GM18517 (cell line): ENCODE results near the gene SIL1.
"Not testable (repeated sequence)": the region's sequence is repeated elsewhere in the genome, so short reads cannot be mapped to it uniquely, and the experiment has no call there.

Source experiments
- ATAC-seq: cut with Tn5 transposase; IDR thresholded peaks from one replicate; pipeline ENCODE4 v1.9.1; 2021; ENCODE audit warnings: mild to moderate bottlenecking, moderate library complexity; ENCODE audit not compliant: unreplicated experiment

SIL1 gene

DNA sequence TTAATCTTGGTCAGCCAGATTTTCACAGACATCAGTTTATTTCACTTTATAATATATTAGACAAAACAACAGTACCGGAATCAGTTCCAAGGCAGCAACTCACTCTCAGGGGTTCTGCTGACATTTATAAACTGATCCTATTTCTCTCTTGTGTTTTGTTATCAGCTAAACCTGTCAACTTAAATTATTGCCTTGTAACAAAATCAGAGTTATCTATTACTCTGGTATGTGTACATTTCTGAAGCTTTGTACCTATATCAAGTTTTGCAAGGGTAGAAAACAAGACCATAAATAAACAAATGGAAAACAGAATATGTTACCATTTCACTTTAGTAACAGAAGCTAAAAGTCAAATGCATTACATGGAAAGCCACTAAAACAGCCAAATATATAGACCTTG, 122.1 kb downstream of the SIL1 start:
- ATAC-seq, result no peak

DNA sequence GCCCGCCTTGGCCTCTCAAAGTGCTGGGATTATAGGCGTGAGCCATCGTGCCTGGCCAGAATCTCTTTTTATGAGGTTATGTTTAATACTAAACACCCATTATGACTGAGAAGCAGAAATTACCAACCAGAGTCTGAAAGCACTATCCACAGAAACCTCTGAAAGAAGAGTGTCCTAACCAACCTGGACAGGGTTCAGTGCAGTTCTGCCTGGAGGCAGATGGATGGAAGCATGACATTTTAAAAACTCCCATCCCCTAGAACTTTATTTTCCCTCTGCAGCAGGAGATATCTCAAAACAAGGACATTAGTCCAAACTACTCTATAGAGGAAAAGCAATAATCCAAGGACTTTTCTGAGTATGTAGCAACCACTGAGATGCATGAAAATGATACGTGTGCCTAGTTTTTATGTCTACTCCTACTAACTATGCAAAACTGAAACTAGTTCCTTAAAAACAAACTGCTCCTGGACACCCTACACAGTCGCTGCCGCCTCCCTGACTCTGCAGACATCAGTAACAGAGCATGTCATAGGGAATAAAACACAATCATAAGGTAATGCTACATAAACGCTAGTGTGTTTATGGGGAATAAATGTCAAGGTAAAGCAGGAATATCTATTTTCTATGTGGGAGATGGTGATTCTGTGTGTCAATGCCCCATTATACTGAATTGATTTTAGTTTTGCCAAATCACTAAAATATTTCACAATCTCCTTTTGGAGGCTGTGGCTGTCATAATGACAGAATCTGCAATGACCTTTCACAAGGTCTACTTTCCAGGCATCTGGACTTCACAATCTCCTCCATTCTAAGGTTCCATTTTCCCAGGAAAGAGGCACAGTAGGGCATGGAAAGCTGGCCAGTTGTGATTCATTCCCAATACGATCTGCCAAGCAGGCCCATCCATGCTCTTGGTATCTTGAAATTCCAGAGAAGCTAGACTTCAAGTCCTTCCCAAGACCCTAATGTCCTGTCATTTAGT, 122.8 kb downstream of the SIL1 start:
- no peak for ATAC-seq

DNA sequence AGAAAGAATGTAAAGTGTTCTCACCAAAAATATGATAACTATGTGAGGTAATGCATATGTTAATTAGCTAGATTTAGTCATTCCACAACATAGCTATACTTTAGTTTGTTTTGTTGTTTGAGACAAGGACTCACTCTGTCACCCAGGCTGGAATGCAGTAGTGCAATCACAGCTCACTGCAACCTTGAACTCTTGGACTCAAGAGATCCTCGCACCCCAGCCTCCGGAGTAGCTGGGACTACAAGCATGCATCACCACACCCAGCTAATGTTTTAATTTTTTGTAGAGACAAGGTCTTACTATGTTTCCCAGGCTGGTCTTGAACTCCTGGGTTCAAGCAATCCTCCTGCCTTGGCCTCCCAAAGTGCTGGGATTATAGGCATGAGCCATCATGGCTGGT, 124.2 kb downstream of the SIL1 start:
- ATAC-seq, result not testable (repeated sequence)

DNA sequence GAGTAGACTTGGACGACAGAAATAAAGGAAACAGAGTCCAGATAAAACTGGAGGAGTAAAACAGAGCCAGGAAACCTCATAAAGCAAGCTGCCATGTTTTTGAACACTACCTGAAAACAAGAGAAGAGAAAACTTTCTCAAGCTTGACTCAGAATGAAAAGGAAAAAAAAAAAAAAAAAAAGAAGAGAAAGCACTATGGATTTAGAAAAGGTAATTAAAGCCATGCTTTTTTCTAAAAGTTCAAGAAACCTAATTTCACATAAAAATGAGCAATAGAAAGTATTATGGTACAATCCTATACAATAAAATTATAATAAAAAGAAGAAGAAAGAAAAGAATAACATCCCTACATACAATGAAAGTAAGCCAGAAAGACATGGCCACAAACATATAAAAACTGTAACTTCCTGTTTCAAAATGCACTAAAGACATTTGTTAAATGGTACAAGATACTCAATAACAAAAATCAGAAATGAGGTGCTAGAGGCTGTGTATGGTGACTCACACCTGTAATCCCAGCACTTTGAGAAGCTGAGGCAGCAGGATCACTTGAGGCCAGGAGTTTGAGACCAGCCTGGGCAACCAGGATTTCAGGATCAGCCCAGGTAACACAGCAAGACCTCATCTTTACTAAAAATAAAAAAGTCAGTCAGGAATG, 129.5 kb downstream of the SIL1 start:
- ATAC-seq, result no peak

DNA sequence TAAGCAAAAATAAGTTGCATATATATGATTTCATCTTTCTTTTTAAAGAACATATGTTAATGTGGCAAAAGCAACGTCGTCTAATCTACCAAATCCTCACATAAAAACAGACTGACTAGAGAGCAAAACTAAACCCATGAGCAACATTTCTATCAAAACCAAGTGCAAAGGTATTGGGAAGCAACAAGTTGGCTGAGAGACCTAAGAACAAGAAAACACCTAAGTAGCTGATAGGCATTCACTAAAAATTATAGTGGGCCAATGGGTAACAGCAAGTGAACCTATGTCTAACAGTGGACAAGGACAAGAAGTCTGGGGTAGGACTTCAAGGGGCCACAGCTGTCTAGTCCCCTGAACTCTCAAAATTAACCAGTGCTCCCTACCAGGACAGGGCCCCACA, 130.1 kb downstream of the SIL1 start:
- no peak for ATAC-seq

DNA sequence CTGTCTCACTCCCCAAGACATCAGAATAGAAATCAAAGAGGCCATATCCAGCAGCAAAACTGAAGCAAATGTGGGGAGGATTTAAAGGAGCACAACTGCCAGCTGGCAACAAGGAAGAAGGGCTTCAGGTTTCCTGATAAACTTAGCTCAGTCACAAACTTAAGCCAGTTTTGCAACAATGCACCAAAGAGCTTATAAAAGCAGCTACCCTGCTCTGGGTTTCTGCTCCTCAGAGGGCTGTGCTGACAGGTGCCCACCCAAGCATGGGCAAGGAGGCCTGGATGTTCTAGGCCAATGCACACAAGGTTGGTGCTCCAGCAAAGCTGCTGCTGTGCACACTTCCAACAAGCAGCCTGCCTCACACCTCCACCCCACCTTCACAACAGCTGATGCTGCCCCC, 132.9 kb downstream of the SIL1 start:
- ATAC-seq, result no peak

DNA sequence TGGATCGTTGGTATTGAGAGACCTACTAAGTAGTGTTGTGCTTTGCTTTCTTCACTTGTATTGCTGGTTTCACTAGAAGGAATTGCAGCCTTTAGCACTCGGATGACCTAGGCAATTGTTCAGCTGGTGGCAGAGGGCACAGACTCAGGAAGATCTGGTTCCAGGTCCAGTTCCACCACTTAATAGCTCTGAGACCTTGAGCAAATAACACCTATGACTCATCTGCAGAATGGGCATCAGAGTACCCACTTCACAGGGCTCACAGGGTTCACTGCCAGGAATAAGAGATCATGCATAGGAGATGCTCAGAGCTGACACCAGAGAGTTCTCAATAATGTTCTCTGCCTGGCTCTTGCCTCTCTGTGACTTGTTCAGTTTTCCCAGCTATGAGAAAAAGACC, 133.6 kb downstream of the SIL1 start:
- no peak for ATAC-seq

DNA sequence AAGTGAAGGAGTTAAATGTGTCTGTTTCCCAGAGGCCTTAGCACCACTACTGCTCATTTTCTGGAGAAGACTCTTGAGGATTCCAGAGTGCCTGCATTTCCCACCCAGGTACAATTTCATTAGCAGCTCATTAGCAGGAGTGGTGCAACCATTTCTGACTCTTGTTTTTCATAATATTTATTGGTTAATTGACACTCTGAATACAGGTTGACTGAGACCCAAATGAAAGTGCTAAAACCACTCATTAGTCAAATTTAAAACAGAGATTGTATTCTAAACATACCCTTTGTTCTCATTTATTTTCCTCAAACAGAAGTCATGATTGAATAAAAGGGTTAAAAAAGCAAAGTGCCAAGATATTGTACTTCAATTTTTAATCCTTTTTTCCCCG, 134.5 kb downstream of the SIL1 start:
- ATAC-seq, result no peak

DNA sequence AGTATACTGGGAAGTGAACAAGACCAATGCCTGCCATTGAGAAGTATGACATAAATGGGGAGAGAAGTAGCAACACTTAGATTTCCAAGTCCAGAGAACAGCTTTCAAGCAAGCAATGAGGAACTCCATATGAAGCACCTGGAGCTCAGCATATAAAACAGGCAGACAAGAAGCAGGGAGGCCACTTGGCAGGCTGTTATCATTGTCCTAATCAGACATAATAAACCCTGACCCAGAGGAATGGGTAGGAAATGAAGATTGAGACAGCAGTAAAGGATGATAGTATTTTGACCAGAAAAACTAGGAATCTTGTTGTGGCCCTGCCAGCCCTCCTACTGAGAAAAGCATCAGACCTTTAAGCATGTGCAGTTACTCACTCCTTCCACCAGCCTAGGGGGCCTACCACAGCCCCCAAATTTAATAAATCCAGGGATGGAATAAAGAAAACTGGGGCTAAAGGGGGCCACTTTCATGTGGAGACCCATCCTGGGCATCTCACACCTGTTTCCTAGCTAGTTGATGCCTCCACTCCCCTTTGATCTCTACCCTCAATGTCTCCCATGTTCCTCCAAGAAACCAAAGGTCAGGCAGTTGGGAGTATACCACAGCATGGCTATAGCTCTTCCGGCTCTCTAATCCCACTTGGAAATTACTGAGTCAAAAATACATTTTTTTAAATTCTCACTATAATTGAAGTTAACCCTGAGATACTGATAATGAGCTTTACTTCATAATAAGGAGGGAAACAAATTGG, 135.1 kb downstream of the SIL1 start:
- ATAC-seq, result no peak

DNA sequence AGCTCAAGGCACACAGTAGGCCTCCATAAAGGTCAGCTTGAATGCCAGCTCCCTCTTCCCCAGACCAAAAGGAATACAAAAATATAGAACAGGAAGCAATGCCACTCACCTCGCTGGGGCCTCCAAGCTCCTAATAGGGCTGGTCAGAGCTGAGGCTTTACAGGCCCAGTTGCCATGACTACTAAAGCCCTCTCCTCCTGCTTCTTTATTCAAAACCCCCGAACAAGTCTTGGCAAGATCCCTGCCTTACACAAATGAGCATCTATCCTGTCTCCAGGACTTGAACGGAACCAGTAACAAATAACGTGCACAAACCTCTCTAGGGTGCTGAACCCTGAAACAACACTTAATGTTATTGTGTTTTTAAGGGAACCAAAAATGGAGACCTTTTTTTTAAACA, 136.3 kb downstream of the SIL1 start:
- no peak for ATAC-seq

DNA sequence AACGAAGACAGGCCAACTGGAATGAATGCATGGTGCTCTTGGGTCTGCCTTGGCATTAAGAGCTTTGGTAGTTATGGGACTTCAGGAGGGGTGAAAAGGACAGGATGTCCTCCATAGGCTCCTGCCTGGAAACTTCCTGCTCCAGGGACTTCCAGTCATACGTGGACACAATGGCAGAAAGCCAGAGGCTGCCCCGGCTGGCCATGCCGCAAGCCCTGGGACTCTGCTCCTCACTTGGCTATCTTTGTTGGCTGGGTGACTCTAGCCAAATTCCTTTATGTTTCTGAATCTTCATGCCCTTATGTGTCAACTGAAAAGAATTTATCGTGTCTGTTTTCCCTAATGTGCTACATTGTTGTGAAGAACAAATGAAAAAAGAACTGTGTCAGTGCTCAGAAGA, 136.9 kb downstream of the SIL1 start:
- ATAC-seq, result no peak

DNA sequence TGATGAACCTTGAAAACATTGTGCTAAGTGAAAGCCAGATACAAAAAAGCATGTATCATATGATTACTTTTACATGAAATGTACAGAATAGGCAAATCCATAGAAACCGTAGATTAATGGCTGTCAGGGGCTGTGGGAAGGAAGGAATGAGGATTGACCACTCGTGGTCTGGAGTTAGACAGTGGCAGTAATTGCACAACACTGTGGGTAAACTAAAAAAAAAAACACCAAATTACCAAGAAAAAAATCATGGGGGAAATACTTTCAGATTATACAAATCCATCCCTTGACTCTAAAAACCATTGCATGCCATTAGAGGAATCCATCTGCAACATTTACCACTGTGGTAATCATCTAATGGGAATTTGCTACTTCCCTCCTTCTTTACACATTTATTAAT, 140.0 kb downstream of the SIL1 start:
- ATAC-seq, result no peak

DNA sequence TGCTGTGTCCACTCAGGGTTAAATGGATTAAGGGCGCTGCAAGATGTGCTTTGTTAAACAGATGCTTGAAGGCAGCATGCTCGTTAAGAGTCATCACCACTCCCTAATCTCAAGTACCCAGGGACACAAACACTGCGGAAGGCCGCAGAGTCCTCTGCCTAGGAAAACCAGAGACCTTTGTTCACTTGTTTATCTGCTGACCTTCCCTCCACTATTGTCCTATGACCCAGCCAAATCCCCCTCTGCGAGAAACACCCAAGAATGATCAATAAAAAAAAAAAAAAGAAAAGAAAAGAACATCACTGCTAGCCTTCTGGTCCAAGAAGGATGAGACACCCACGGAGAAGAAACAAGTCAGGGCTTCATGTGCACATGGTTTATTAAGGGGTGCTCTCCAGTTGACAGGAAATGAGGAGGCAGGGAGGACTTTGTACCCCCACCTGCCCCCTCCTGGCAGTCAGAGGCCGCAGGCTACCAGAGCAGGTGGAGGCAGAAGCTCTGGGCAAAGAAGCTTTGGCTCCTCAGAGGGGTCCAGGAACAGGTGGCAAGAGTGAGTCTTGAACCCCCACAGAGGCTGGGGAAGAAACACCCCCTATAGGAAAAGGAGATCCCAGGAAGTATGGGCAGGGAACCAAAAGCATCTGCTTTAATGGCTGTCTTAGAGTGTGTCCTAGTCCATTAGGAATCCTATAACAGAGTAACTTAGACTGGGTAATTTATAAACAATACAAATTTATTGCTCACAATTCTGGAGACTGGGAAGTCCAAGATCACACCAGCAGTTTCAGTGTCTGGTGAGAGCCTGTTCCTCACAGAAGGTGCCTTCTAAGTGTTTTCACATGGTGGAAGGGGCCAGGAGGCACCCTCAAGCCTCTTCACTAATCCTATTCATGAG, 140.9 kb downstream of the SIL1 start:
- ATAC-seq, result not testable (repeated sequence)

DNA sequence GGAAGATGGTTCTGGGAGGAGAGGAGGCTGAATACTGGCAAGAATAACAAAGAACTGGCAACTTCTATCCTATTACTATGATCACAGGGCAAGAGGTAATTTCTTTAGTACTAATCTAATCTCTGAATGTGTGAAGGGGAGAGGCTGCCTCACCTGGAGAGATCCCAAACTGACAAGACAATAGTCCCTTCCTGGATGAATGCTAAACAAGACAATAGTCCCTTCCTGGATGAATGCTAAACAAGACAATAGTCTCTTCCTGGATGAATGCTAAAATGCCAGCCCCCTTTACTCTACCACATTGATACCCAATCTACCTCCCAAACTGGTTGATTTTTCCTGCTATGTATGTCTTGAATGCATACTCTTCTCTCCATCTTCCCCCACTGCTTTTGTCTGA, 145.2 kb downstream of the SIL1 start:
- ATAC-seq, result no peak

DNA sequence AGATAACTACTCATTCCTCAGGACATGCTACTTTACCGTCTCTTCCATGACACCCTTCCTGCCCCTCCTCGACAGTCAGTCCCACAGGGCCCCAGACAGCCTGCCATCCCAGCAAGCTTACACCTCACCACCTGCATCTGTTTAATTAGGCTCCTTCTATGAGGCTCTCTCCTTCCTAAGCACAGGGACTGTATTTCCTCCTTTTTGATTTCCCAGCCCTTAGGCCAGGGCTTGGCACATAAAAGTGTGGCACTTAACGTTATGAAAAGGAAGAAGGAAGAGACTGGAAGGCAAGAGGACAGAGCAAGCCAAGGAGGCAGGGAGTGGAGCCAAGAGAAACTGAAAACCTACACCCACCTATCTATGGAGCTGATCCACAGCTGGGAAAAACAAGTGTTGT, 146.8 kb downstream of the SIL1 start:
- no peak for ATAC-seq

DNA sequence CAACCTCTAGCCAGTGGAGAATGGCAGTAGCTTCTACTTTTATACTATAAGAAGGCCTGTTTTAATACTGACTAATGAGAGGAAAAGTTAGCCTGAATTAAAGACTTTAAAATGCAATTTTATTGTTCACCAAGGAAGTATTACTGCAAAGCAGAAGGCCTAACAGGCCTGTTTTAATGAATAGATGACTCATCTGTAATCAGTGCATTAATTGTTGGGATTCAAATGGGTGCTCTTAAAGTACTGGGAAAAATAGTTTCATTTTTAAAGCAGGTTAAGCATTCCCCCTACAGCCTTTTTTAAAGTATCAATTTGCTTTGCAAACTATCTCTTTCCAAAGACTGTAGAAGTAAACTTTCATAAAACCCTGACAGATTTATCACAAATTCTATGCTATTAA, 147.7 kb downstream of the SIL1 start:
- no peak for ATAC-seq

DNA sequence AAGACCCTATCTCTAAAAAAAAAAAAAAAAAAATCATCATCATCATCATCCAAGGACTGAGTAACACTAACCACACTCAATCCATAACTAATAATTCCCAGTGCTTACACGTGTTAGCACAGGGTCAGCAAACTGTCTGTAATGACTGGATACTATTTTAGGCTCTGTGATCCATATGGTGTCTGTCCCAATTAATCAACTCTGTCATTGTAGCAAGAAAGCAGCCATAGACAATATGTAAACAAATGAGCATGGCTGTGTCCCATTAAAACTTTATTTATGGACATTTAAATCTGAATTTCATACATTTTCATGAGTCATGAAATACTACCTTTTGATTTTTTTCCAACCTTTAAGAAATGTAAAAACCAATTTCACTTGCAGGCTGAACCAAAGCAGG, 148.4 kb downstream of the SIL1 start:
- no peak for ATAC-seq

DNA sequence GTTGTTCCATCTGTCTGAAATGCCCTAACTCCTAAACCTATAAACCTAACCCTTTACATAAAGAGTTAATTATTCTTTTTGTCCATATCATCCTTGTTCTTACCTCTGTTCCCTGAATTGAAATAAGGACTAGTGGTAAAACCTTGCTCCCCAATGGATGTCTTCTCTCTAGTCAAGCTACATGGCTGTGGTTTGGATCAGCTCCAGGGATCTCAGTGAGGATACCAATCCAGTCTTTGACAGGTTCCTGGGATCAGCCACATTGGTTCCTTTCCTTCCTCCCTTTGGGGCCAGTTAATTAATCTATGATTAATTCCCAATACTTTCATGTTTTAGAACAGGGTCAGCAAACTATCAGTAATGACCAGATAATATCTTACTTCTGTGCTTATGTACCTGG, 151.6 kb downstream of the SIL1 start:
- ATAC-seq, result no peak

DNA sequence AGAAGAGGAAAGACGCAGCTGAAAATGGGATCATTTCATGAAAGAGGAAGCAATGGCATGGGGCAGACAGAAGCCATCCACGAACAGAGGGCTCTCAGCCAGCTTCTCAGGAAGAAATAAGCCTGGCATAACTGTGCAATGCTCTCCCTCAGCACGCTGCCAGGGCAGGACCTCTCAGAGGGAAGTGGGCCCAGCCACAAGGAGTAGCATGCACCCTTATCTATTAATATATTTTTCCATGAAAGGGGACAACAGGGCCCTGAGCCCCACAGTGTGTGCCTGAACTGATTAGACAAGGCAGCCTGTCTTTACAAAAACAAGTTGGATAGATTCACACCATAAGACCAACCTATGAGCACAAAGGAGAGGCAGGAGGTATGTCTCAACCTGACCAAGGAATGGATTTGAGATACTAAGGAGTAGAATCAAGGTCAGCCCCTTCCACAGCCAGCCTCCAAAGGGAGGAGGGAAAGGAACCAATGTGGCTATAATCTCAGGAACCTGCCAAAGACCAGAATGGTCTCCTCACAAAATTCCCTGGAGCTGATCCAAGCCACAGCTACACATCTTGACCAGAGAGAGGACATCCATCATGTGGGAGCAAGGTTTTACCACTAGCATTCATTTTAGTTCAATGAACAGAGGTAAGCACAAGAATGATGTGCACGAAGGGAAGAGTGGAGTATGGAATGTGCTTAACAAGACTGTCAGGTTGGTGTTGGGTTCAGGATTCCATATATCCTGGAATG, 154.8 kb downstream of the SIL1 start:
- ATAC-seq, result no peak

DNA sequence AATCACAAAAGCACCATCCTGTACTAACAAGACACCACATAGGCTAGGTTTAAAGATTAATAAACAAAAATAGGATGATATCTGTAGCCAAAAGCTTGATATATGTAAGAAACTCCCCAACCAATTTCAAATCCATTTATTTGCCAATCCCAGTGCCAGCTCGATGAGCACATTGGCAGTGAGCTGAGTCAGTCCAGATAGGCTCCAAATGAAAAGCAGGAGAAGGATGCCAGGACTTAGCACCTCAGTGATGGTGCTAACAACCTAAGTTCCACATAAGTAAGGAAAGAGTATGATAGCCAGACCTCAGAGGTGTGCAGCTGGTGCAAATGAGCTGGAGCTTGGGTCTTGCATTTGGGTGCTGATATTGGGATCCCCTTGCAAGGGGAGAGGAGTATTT, 158.1 kb downstream of the SIL1 start:
- ATAC-seq, result no peak
